Endothelial cell of umbilical vein (primary cell): ENCODE measurements around the gene RAD51B. TPM values are rescaled to one million over a fixed set of nuclear protein-coding genes. Genes with fewer than 3 reads are reported as not detected.

Experiments used
- BruUV-seq: library from RNA; stranded (reverse); fragments of 400-500 nt; replicated peaks from 2 replicates; lab custom pipeline; 2021; lab: Mats Ljungman, UMichigan
- CTCF ChIA-PET: fragments of 300-600, 350-600 bp; sonication (Branson Sonifier 250); formaldehyde crosslinking; loops from one replicate; lab custom pipeline; 2021; ENCODE audit warnings: antibody characterized with exemption, inconsistent platforms; lab: Charles Lee
- POLR2A ChIA-PET: fragments of 300-600, 350-600 bp; sonication (Branson Sonifier 250); formaldehyde crosslinking; loops from one replicate; lab custom pipeline; 2021; ENCODE audit warnings: antibody characterized with exemption, inconsistent platforms; lab: Charles Lee
- DNase-seq: peaks from one replicate; pipeline ENCODE4 v3.0.0-alpha.2; 2011; ENCODE audit warnings: low read depth, low spot score
- FAIRE-seq: peaks from 2 replicates; lab custom pipeline; 2011; peaks lifted over from hg19 to GRCh38; lab: Jason Lieb, UNC
- H2AFZ ChIP-seq: 2 replicates; pipeline ENCODE4 v1.6.0; 2012; ENCODE audit warnings: low read depth, low read length, control low read depth, inconsistent platforms
- H3K27ac ChIP-seq: 2 replicates; pipeline ENCODE4 v1.5.1; 2011; ENCODE audit warnings: low read depth, mild to moderate bottlenecking, control low read depth, low read length, moderate library complexity; ENCODE audit not compliant: insufficient read depth
- H3K27me3 ChIP-seq, 2 experiments: 2 replicates each; pipeline versions ENCODE4 v1.6.0 to v1.6.1; 2011; ENCODE audit warnings: low read length in 2 of 2, mixed read lengths in 1 of 2; ENCODE audit not compliant: control insufficient read depth in 2 of 2, insufficient read depth in 2 of 2
- H3K36me3 ChIP-seq, 2 experiments: 2 replicates in 1 of 2; 3 replicates in 1 of 2; pipeline ENCODE4 v1.5.1; 2011; ENCODE audit warnings: low read length in 2 of 2, mild to moderate bottlenecking in 1 of 2, moderate library complexity in 1 of 2; ENCODE audit not compliant: control insufficient read depth in 2 of 2, insufficient read depth in 2 of 2; ENCODE audit errors: extremely low read depth in 1 of 2
- H3K4me1 ChIP-seq: 3 replicates; pipeline ENCODE4 v1.5.1; 2011; ENCODE audit warnings: mild to moderate bottlenecking, low read length; ENCODE audit not compliant: control insufficient read depth, insufficient read depth; ENCODE audit errors: extremely low read depth
- H3K4me2 ChIP-seq: 2 replicates; pipeline ENCODE4 v1.6.1; 2011; ENCODE audit warnings: low read length, control low read depth, mixed read lengths; ENCODE audit not compliant: insufficient read depth
- H3K4me3 ChIP-seq, 3 experiments: fragments of 200-600 bp in 1 of 3; sonication (generic), shearing (Covaris generic) in 1 of 3; replicated peaks in 1 of 3; 2 replicates each; pipeline ENCODE4 v1.5.1; 2011 to 2016; ENCODE audit warnings: control low read depth in 3 of 3, low read length in 3 of 3, mild to moderate bottlenecking in 2 of 3, inconsistent platforms in 1 of 3, low read depth in 1 of 3, moderate library complexity in 1 of 3; ENCODE audit not compliant: insufficient read depth in 1 of 3
- H3K79me2 ChIP-seq: 2 replicates; pipeline ENCODE4 v1.6.0; 2012; ENCODE audit warnings: low read length, inconsistent platforms; ENCODE audit not compliant: control insufficient read depth, insufficient read depth
- H3K9ac ChIP-seq: replicated peaks from 2 replicates; pipeline ENCODE3; 2011; ENCODE audit warnings: low read length, control low read depth; ENCODE audit not compliant: insufficient read depth; ENCODE audit errors: extremely low read depth
- H3K9me1 ChIP-seq: replicated peaks from 3 replicates; pipeline ENCODE4 v1.6.0; 2011; ENCODE audit warnings: mild to moderate bottlenecking, low read length; ENCODE audit not compliant: control insufficient read depth, insufficient read depth; ENCODE audit errors: extremely low read depth
- H3K9me3 ChIP-seq: replicated peaks from 2 replicates; pipeline ENCODE4 v1.5.1; 2012; ENCODE audit warnings: low read length, inconsistent platforms; ENCODE audit not compliant: control insufficient read depth, insufficient read depth
- H4K20me1 ChIP-seq: replicated peaks from 2 replicates; pipeline ENCODE3; 2011; ENCODE audit warnings: mild to moderate bottlenecking, low read length; ENCODE audit not compliant: control insufficient read depth, insufficient read depth; ENCODE audit errors: extremely low read depth
- CTCF ChIP-seq, 2 donors: IDR thresholded peaks; 1 replicate in 1 of 2; 2 replicates in 1 of 2; pipeline ENCODE4 v1.5.1; 2011; ENCODE audit warnings: low read length in 2 of 2, mild to moderate bottlenecking in 2 of 2, moderate library complexity in 2 of 2, control low read depth in 1 of 2, inconsistent platforms in 1 of 2, low read depth in 1 of 2; ENCODE audit not compliant: insufficient read depth in 1 of 2; ENCODE audit errors: extremely low read depth in 1 of 2
- EZH2 ChIP-seq: IDR thresholded peaks from 2 replicates; pipeline ENCODE4 v1.6.1; 2012; ENCODE audit warnings: borderline replicate concordance, low read depth, mild to moderate bottlenecking, moderate library complexity, low read length, inconsistent platforms; ENCODE audit not compliant: severe bottlenecking
- FOS ChIP-seq: IDR thresholded peaks from 2 replicates; pipeline ENCODE4 v1.6.1; 2011; ENCODE audit warnings: mild to moderate bottlenecking, low read length, moderate library complexity, borderline replicate concordance; ENCODE audit not compliant: insufficient read depth
- JUN ChIP-seq: IDR thresholded peaks from 2 replicates; pipeline ENCODE4 v1.6.1; 2011; ENCODE audit warnings: borderline replicate concordance, low read depth; ENCODE audit not compliant: insufficient read length, insufficient read depth
- POLR2AphosphoS5 ChIP-seq: IDR thresholded peaks from 2 replicates; pipeline ENCODE4 v1.6.1; 2012; ENCODE audit warnings: low read depth, mild to moderate bottlenecking, control low read depth, low read length, moderate library complexity; ENCODE audit not compliant: insufficient read depth
- dilution Hi-C: fragments of 300-500 bp; cut with MboI; formaldehyde crosslinking; loops from one replicate; pipeline ENCODE4 v1.15.0; 2019; ENCODE audit warnings: low sequenced_read_pairs; ENCODE audit not compliant: extremely low pct_ligation_motif_present
- intact Hi-C: fragments of 100-400 bp; cut with micrococcal nuclease; formaldehyde crosslinking; loops from one replicate; pipeline ENCODE4 v1.10.0; 2022
- polyA plus RNA-seq, 4 experiments: library from polyadenylated mRNA; depleted of rRNA in 3 of 4; stranded (reverse) in 3 of 4; unstranded in 1 of 4; fragments of >200 nt; gene quantifications; 2 replicates each; pipeline versions ENCODE4 v1.2.1 to v1.2.3, GENCODE V29; 2011 to 2012; ENCODE audit warnings: missing spikeins in 1 of 4
- total RNA-seq: library from RNA; stranded (reverse); gene quantifications from 2 replicates; pipeline ENCODE4 v1.2.3, GENCODE V29; 2021

RAD51B gene
- total and polyA plus RNA-seq, 2 donors (not counting 3 experiments of a cell fraction or from before 2014, with no cell fraction given) = 3.9 to 19.0 TPM

GRCh38 chr14:68544081-68544892 is 724.7 kb downstream of the RAD51B start:
- POLR2A ChIA-PET = no interaction called here
- BruUV-seq = no TSS peak

More at GRCh38 chr14:68544081-68544892, 724.7 kb downstream of the RAD51B start:
- H3K4me3 ChIP-seq = no peak overlapping the region
- no peaks in the 10 kb centered on the region for H3K36me3 ChIP-seq
- no peaks in the 10 kb centered on the region for H3K79me2 ChIP-seq
- no peak overlapping the region for H3K27ac ChIP-seq
- FAIRE-seq = peak; percentile 97
- H3K9ac ChIP-seq = no peak overlapping the region
- CTCF ChIA-PET = no interaction called here
- H2AFZ ChIP-seq = peak overlapping the region; percentile 1
- no peaks in the 10 kb centered on the region for H3K9me3 ChIP-seq
- TF ChIP-seq JUN (no peak), EZH2 (no peak), FOS (peak; percentile 67), POLR2AphosphoS5 (no peak), CTCF (IDR thresholded peaks at IDR 0.05; ENCODE audit: extremely low read depth in 1 of 2, insufficient read depth in 1 of 2, low read depth in 1 of 2, low read length in 2 of 2) (no peak)
- no peaks in the 10 kb centered on the region for H3K27me3 ChIP-seq
- H3K4me2 ChIP-seq = no peak overlapping the region
- intact Hi-C loops = no loop called here
- H4K20me1 ChIP-seq = no peaks in the 10 kb centered on the region
- H3K4me1 ChIP-seq = peaks cover 14% of the 10 kb centered on the region
- dilution Hi-C loops = no loop called here
- peak; percentile 85 for DNase-seq
- H3K9me1 ChIP-seq = no peaks in the 10 kb centered on the region
